GM06990 (cell line): ENCODE measurements around the gene SYMPK.

ENCODE experiments used
- DNase-seq: peaks from one replicate; pipeline ENCODE4 v3.0.0-alpha.2; 2011; ENCODE audit not compliant: insufficient read length; ENCODE audit errors: extremely low read depth
- H3K27me3 ChIP-seq: replicated peaks from 2 replicates; pipeline ENCODE4 v1.6.0; 2011; ENCODE audit warnings: low read length; ENCODE audit not compliant: control insufficient read depth, insufficient read depth
- H3K36me3 ChIP-seq: 2 replicates; pipeline ENCODE4 v1.5.1; 2011; ENCODE audit warnings: low read length; ENCODE audit not compliant: control insufficient read depth, insufficient read depth
- H3K4me3 ChIP-seq: replicated peaks from 2 replicates; pipeline ENCODE4 v1.5.1; 2011; ENCODE audit warnings: low read depth, mild to moderate bottlenecking, control low read depth, low read length
- TF ChIP-seq, protein P1 (sequence below): IDR thresholded peaks from 2 replicates; pipeline ENCODE4 v1.5.1; 2011; ENCODE audit warnings: low read length, control low read depth, mild to moderate bottlenecking, inconsistent platforms; ENCODE audit not compliant: insufficient read depth, poor library complexity, severe bottlenecking

The SYMPK gene

DNA sequence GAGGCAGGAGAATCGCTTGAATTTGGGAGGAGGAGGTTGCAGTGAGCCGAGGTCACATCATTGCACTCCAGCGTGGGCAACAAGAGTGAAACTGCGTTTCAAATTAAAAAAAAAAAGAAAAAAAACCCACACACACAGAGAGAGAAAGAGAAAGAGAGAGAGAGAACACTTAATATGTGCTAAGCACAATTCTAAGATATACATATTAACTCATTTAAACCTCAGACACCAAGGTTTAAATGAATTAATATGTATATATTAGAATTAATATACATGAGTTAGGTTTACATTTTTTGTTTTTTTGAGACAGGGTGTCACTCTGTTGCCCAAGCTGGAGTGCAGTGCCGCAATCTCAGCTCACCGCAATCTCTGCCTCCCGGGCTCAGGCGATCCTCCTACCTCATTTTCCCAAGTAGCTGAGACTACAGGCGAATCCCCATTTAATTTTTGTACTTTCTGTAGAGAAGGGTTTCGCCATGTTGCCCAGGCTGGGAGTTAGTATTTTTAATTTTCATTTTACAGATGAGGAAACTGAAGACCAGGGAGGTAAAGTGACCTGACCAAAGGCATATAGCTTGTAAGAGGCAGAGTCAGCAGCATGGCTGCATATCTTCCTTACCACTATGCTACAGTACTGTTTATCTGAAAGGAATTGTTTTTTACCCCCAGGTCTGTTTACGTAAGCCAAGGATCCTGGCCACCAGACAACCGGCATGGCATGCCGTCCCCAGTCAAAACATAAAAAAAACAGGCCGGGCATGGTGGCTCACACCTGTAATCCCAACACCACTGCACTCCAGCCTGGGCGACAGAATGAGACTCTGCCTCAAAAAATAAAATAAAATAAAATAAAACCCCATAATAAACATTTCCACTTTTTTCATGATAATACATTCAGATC, 2.3 kb downstream of the SYMPK start:
- peaks cover 5% of the 10 kb centered on the region for H3K36me3 ChIP-seq
- DNase-seq, result no peak
- H3K27me3 ChIP-seq, result peaks cover 3% of the 10 kb centered on the region
- TF ChIP-seq, protein P1, sequence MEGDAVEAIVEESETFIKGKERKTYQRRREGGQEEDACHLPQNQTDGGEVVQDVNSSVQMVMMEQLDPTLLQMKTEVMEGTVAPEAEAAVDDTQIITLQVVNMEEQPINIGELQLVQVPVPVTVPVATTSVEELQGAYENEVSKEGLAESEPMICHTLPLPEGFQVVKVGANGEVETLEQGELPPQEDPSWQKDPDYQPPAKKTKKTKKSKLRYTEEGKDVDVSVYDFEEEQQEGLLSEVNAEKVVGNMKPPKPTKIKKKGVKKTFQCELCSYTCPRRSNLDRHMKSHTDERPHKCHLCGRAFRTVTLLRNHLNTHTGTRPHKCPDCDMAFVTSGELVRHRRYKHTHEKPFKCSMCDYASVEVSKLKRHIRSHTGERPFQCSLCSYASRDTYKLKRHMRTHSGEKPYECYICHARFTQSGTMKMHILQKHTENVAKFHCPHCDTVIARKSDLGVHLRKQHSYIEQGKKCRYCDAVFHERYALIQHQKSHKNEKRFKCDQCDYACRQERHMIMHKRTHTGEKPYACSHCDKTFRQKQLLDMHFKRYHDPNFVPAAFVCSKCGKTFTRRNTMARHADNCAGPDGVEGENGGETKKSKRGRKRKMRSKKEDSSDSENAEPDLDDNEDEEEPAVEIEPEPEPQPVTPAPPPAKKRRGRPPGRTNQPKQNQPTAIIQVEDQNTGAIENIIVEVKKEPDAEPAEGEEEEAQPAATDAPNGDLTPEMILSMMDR, result no peak
- peak overlapping the region; percentile 80 for H3K4me3 ChIP-seq

DNA sequence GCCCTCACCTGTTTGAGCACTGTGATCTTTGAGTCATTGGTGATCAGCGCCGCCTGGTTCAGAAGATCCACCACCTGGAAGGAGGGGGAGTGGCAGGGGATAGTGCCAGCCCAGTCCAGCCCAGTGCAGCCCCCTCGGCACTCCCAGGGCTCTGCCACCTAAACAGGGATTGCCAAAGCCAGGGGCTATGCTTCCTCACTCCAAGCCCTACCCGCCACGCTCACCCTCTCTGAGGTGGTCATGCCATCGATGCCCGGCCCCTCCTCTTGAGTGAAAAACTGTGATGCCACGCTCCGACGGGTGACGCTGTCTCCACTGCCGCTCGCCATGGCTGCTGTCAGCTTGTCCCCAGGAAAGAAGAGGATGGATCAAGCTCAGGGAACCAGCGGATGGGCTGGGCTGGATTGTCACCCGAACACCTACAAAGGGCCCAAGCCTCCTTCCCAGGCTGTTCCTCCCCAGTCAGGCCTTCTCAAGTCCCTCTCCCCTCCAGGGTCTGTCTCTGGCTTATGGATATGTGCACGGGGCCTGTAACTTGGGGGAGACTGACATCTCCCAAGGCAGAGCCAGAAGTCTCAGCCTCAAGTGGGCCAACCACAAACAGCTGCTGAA, 8.7 kb downstream of the SYMPK start:
- no peak for DNase-seq
- Histone ChIP-seq H3K27me3 (no peaks in the 10 kb centered on the region), H3K4me3 (no peak overlapping the region), H3K36me3 (peaks cover 30% of the 10 kb centered on the region)
- TF ChIP-seq, protein P1, result no peak

GRCh38 chr19:45852983-45853382, 10.0 kb downstream of the SYMPK start:
- Histone ChIP-seq H3K36me3 (peaks cover 35% of the 10 kb centered on the region), H3K4me3 (no peak overlapping the region), H3K27me3 (no peaks in the 10 kb centered on the region)
- TF ChIP-seq, protein P1, result no peak
- no peak for DNase-seq

- no peak for DNase-seq
- Histone ChIP-seq H3K27me3 (no peaks in the 10 kb centered on the region), H3K36me3 (peaks cover 42% of the 10 kb centered on the region), H3K4me3 (no peak overlapping the region)
- TF ChIP-seq, protein P1, result no peak
Observed at GRCh38 chr19:45852145-45852750, 10.7 kb downstream of the SYMPK start.

- Histone ChIP-seq H3K27me3 (no peaks in the 10 kb centered on the region), H3K36me3 (peaks cover 35% of the 10 kb centered on the region), H3K4me3 (no peak overlapping the region)
- TF ChIP-seq, protein P1, result peak; percentile 43
- DNase-seq, result no peak
Observed at GRCh38 chr19:45848922-45849321, 14.0 kb downstream of the SYMPK start.
